GM12891 (cell line): ENCODE data around the gene ACLY.

Experiments used
- POLR2A ChIP-seq: IDR thresholded peaks from 2 replicates; pipeline ENCODE4 v1.6.1; 2011; ENCODE audit warnings: low read depth, low read length, control low read depth
- POLR2AphosphoS5 ChIP-seq: IDR thresholded peaks from 2 replicates; pipeline ENCODE4 v1.6.1; 2011; ENCODE audit warnings: low read depth, low read length, control low read depth
- SPI1 ChIP-seq: IDR thresholded peaks from 2 replicates; pipeline ENCODE4 v1.6.1; 2011; ENCODE audit warnings: low read depth, low read length, control low read depth
- TAF1 ChIP-seq: IDR thresholded peaks from 2 replicates; pipeline ENCODE4 v1.6.1; 2011; ENCODE audit warnings: low read depth, low read length, control low read depth

GRCh38 chr17:41882756-41883155 lies 36.0 kb downstream of the ACLY start:
- TF ChIP-seq POLR2AphosphoS5 (no peak), TAF1 (no peak), POLR2A (no peak), SPI1 (no peak)
